ENCODE results near the gene OAF. TPM values are rescaled to one million over a fixed set of nuclear protein-coding genes. Genes with fewer than 3 reads are reported as not detected.

The OAF gene
- total and polyA plus RNA-seq, 2 experiments from 2014 or later = 1.1 to 3.0 TPM

DNA sequence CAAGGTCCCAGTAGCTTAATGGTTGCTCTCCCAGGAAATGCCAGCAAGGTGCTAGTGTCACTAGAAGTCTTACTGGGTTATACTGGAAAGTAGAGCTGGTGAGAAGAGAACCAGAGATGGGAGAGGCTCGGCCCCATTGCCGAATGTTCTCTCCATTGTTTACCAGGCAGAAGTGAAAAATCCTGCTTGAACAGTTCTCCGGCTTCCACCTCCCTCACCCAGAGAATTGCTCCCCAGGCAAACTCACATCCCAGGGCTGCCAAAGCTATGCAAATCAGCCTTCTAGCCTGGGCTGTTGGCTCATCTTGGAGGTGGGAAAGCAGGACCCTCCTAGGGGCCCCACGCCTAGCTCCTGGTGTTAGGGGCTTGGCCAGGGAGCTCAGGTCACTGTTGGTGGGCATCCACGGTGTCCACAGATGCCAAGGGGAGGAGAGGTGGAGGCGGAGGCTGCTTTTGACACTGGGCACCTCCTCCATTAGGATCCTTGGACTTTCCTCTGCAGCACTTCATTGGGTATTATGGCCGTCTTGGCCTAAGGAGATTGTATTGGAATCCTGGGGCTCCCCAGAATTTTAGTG is 49.2 kb downstream of the OAF start (continued):
- TF ChIP-seq, protein P1, sequence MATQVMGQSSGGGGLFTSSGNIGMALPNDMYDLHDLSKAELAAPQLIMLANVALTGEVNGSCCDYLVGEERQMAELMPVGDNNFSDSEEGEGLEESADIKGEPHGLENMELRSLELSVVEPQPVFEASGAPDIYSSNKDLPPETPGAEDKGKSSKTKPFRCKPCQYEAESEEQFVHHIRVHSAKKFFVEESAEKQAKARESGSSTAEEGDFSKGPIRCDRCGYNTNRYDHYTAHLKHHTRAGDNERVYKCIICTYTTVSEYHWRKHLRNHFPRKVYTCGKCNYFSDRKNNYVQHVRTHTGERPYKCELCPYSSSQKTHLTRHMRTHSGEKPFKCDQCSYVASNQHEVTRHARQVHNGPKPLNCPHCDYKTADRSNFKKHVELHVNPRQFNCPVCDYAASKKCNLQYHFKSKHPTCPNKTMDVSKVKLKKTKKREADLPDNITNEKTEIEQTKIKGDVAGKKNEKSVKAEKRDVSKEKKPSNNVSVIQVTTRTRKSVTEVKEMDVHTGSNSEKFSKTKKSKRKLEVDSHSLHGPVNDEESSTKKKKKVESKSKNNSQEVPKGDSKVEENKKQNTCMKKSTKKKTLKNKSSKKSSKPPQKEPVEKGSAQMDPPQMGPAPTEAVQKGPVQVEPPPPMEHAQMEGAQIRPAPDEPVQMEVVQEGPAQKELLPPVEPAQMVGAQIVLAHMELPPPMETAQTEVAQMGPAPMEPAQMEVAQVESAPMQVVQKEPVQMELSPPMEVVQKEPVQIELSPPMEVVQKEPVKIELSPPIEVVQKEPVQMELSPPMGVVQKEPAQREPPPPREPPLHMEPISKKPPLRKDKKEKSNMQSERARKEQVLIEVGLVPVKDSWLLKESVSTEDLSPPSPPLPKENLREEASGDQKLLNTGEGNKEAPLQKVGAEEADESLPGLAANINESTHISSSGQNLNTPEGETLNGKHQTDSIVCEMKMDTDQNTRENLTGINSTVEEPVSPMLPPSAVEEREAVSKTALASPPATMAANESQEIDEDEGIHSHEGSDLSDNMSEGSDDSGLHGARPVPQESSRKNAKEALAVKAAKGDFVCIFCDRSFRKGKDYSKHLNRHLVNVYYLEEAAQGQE (IDR thresholded peaks at IDR 0.05; ENCODE audit: unreplicated experiment) = no peak
- TF ChIP-seq, protein P2, sequence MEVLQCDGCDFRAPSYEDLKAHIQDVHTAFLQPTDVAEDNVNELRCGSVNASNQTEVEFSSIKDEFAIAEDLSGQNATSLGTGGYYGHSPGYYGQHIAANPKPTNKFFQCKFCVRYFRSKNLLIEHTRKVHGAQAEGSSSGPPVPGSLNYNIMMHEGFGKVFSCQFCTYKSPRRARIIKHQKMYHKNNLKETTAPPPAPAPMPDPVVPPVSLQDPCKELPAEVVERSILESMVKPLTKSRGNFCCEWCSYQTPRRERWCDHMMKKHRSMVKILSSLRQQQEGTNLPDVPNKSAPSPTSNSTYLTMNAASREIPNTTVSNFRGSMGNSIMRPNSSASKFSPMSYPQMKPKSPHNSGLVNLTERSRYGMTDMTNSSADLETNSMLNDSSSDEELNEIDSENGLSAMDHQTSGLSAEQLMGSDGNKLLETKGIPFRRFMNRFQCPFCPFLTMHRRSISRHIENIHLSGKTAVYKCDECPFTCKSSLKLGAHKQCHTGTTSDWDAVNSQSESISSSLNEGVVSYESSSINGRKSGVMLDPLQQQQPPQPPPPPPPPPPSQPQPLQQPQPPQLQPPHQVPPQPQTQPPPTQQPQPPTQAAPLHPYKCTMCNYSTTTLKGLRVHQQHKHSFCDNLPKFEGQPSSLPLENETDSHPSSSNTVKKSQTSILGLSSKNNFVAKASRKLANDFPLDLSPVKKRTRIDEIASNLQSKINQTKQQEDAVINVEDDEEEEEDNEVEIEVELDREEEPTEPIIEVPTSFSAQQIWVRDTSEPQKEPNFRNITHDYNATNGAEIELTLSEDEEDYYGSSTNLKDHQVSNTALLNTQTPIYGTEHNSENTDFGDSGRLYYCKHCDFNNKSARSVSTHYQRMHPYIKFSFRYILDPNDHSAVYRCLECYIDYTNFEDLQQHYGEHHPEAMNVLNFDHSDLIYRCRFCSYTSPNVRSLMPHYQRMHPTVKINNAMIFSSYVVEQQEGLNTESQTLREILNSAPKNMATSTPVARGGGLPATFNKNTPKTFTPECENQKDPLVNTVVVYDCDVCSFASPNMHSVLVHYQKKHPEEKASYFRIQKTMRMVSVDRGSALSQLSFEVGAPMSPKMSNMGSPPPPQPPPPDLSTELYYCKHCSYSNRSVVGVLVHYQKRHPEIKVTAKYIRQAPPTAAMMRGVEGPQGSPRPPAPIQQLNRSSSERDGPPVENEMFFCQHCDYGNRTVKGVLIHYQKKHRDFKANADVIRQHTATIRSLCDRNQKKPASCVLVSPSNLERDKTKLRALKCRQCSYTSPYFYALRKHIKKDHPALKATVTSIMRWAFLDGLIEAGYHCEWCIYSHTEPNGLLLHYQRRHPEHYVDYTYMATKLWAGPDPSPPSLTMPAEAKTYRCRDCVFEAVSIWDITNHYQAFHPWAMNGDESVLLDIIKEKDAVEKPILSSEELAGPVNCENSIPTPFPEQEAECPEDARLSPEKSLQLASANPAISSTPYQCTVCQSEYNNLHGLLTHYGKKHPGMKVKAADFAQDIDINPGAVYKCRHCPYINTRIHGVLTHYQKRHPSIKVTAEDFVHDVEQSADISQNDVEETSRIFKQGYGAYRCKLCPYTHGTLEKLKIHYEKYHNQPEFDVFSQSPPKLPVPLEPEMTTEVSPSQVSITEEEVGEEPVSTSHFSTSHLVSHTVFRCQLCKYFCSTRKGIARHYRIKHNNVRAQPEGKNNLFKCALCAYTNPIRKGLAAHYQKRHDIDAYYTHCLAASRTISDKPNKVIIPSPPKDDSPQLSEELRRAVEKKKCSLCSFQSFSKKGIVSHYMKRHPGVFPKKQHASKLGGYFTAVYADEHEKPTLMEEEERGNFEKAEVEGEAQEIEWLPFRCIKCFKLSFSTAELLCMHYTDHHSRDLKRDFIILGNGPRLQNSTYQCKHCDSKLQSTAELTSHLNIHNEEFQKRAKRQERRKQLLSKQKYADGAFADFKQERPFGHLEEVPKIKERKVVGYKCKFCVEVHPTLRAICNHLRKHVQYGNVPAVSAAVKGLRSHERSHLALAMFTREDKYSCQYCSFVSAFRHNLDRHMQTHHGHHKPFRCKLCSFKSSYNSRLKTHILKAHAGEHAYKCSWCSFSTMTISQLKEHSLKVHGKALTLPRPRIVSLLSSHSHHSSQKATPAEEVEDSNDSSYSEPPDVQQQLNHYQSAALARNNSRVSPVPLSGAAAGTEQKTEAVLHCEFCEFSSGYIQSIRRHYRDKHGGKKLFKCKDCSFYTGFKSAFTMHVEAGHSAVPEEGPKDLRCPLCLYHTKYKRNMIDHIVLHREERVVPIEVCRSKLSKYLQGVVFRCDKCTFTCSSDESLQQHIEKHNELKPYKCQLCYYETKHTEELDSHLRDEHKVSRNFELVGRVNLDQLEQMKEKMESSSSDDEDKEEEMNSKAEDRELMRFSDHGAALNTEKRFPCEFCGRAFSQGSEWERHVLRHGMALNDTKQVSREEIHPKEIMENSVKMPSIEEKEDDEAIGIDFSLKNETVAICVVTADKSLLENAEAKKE (CRISPR knock-in tag; IDR thresholded peaks at IDR 0.05) = no peak

DNA sequence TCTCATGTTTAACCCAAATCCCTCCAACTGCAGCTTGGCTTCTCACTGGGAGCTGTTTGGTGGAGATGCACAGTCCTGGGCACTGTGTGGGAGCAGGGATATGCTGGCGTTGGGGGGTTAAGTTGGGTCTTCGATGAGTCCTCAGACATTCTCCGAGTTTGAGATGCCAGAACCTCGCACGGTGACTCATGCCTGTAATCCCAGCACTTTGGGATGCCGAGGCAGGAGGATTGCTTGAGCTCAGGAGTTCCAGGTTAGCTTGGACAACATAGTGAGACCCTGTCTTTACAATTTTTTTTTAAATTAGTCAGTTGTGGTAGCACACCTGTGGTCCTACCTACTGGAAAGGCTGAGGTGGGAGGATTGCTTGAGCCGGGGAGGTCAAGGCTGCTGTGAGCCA is 49.8 kb downstream of the OAF start:
- peaks cover 22% of the 10 kb centered on the region for H3K27me3 Mint-ChIP-seq (ENCODE audit: insufficient read depth, low read depth, poor library complexity)
- Histone ChIP-seq H3K4me1 (ENCODE audit: insufficient read depth) (peaks cover 18% of the 10 kb centered on the region), H3K27me3 (ENCODE audit: insufficient read depth) (peaks cover 33% of the 10 kb centered on the region), H3K4me2 (no peak overlapping the region), H3K79me2 (replicated peaks; ENCODE audit: insufficient read depth) (no peaks in the 10 kb centered on the region), H4K20me1 (replicated peaks; ENCODE audit: insufficient read depth) (no peaks in the 10 kb centered on the region), H3K36me3 (ENCODE audit: insufficient read depth) (no peaks in the 10 kb centered on the region), H3F3A (replicated peaks; ENCODE audit: low read depth) (no peaks in the 10 kb centered on the region), H3K27ac (ENCODE audit: low read depth) (no peak overlapping the region), H3K9me2 (ENCODE audit: insufficient read depth) (peaks cover 4% of the 10 kb centered on the region; the same call in 1 of the 2 replicates), H2AFZ (no peak overlapping the region), H3K4me3 (no peak overlapping the region)
- H3K36me3 Mint-ChIP-seq (ENCODE audit: low read depth) = no peaks in the 10 kb centered on the region
- no peak overlapping the region for H3K4me3 Mint-ChIP-seq
- no peaks in the 10 kb centered on the region for H3K9me3 Mint-ChIP-seq
- H3K27ac Mint-ChIP-seq = no peak overlapping the region
- ATAC-seq (no peak), DNase-seq (ENCODE audit: low spot score) (no peak)
- H3K4me1 Mint-ChIP-seq = peaks cover 26% of the 10 kb centered on the region
- TF ChIP-seq CREB1 (CRISPR knock-in tag; IDR thresholded peaks at IDR 0.05; ENCODE audit: low read depth) (no peak), JUNB (IDR thresholded peaks at IDR 0.05; ENCODE audit: unreplicated experiment) (no peak), POLR2AphosphoS5 (IDR thresholded peaks at IDR 0.05; ENCODE audit: low read depth) (no peak), EZH2phosphoT487 (IDR thresholded peaks at IDR 0.05; ENCODE audit: unreplicated experiment) (no peak)
- TF ChIP-seq, protein P3, sequence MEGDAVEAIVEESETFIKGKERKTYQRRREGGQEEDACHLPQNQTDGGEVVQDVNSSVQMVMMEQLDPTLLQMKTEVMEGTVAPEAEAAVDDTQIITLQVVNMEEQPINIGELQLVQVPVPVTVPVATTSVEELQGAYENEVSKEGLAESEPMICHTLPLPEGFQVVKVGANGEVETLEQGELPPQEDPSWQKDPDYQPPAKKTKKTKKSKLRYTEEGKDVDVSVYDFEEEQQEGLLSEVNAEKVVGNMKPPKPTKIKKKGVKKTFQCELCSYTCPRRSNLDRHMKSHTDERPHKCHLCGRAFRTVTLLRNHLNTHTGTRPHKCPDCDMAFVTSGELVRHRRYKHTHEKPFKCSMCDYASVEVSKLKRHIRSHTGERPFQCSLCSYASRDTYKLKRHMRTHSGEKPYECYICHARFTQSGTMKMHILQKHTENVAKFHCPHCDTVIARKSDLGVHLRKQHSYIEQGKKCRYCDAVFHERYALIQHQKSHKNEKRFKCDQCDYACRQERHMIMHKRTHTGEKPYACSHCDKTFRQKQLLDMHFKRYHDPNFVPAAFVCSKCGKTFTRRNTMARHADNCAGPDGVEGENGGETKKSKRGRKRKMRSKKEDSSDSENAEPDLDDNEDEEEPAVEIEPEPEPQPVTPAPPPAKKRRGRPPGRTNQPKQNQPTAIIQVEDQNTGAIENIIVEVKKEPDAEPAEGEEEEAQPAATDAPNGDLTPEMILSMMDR (conservative IDR thresholded peaks at IDR 0.05; ENCODE audit: low read depth in 2 of 2) = no peak
- TF ChIP-seq, protein P4, sequence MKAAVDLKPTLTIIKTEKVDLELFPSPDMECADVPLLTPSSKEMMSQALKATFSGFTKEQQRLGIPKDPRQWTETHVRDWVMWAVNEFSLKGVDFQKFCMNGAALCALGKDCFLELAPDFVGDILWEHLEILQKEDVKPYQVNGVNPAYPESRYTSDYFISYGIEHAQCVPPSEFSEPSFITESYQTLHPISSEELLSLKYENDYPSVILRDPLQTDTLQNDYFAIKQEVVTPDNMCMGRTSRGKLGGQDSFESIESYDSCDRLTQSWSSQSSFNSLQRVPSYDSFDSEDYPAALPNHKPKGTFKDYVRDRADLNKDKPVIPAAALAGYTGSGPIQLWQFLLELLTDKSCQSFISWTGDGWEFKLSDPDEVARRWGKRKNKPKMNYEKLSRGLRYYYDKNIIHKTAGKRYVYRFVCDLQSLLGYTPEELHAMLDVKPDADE (IDR thresholded peaks at IDR 0.05) = no peak
- TF ChIP-seq, protein P1 (IDR thresholded peaks at IDR 0.05; ENCODE audit: unreplicated experiment) = no peak

All from GM23338 (cell line).